Hair follicle dermal papilla cell (primary cell): ENCODE data around the gene NFRKB. TPM values are rescaled to one million over a fixed set of nuclear protein-coding genes. Genes with fewer than 3 reads are reported as not detected.

Source experiments
- total RNA-seq: library from RNA; depleted of rRNA; stranded (reverse); fragments of >200 nt; gene quantifications from 2 replicates; pipeline ENCODE4 v1.2.3, GENCODE V29; 2012

NFRKB gene
- total RNA-seq: 27.7 and 28.1 TPM in 2 replicates

GRCh38 chr11:129895126-129896041 lies at the start of gene NFRKB:
NFRKB (minus strand) TSS chr11:129895578; CDS start chr11:129892849, 2,729 bp downstream.

Other genes starting within 250 kb of the NFRKB start
- not detected in 2 replicates for gene TMEM45B, start 79.7 kb downstream of the NFRKB start, total RNA-seq
- 8.3 and 11.4 TPM in 2 replicates for gene PRDM10, start 107.3 kb upstream of the NFRKB start, total RNA-seq
- gene APLP2, start 174.3 kb upstream of the NFRKB start, total RNA-seq: 544 and 676 TPM in 2 replicates